Stimulated activated CD4-positive, alpha-beta T cell treated with anti-CD3 and anti-CD28 coated beads, Interleukin-4, amount 100 ng/mL, for 48 hours (primary cell): ENCODE data around the gene KRT72.

Experiments used
- DNase-seq, 2 donors: peaks; one replicate each; pipeline ENCODE4 v3.0.0-alpha.2; 2020; ENCODE audit warnings: low read depth in 2 of 2

KRT72 gene

DNA sequence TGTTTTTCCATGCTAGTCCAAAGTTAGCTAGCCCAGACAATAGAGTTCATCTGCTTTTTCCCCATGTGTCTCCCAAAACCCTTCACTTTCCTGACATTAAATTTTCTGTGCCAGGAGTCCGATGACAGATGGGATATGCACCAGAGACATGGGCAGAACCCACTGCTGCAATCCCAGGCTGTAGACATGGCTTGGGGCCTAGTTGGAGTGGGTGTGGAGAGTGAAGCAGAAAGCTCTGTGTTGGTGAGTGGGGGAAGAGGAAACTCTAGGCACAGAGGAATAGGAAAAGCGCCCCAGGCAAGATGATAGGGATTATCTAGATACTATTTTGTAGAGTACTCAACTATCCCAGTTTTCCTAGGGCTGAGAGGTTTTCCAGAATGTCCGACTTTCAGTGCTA, 22.8 kb downstream of the KRT72 start:
- DNase-seq = no peak

DNA sequence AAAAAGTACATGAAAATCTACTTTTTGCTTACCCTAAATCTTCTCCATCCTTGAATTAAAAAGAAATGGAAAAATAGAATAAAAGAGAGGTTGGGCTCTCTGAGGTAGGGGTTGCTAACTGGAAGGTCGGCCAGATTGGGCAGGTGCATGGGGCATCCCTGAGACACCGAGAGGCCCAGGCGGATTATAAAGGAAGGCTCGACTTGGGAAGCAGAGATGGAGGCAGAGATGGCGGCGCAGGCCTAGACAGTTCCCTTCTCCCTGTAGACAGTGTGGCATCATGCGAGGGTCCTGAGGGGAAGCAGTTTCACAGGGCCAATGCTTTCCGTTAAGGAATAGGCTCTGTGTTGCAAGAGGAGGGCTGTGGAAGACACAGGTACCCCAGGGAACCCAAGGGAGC, 23.9 kb downstream of the KRT72 start:
- no peak for DNase-seq

DNA sequence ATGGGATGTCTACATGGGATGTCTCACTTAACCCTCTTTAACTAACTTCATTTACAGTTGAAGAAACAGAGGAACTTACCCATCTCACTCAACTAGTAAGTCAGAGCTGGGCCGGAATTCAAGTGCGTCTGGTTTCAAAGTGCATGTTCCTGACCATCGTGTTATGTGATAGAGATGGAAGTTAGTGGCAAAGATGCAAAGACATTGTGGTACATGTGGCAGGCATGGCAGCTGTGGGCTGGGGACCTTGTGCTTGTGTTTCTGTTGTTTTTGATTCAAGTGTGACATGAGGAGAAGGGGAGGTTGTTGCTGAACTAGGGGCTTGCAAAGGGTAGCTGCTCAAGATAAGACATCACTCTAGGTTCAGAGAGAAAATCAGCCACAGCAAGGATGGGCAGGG, 25.3 kb downstream of the KRT72 start:
- no peak for DNase-seq

DNA sequence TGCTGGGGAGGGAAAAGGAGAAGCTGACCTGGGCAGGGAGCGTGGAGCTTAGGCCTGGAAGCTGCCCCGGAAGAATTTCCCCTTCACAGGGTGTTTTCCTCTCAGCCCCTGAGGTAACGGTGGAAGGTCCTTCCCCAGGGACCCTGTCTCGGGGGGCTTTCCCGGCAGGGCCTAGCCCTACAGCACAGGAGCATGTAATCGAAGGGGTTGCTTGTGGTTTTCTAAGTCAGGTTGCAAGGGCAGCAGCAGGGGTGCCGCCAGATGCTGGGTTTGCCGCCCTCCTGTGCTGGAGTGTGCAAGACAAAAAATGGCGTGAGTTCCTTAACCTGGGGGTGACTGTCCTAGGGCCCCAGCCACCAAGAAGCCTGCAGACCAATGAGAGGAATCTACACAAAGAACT, 26.0 kb downstream of the KRT72 start:
- DNase-seq = no peak

DNA sequence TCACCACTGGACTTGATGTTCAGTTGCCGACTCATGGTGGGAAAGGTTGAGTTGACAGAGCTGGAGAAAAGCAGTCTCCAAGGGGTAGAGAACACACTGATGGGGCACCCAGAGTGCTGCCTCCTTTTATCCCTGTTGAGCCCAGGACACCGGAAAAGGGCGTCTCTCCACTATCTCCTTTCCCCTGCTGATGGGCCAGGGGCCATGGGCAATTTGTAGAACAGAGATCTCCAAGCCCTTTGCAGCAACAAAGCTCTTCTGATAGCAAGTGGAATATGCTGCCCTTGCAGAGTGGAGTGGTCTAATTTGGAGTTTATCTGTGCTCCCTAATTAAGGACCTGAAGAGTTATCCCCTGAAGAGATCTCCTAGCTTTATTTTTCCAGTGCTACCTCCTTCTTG, 27.5 kb downstream of the KRT72 start, which contains the start of gene KRT74:
Gene KRT74 (minus strand): TSS at position 101 of the 400 bp plus-strand sequence. CDS start 66 bp downstream, at position 35.
- DNase-seq = no peak

DNA sequence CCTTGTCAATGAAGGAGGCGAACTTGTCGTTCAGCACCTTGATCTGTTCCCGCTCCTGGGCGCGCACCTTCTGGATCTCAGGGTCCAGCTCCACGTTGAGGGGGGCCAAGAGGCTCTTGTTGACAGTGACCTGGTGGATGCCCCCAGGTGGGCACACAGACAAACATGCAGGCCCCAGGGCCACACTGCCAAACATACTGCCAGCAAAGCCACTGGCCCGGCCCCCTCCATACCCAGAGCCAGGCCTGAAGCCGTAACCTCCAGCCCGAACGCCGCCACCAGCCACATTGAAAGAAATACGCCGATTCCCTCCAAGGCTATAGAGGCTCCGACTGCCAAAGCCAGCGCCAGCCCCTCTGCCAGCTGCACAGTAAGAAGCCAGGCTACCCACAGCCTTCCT, 28.0 kb downstream of the KRT72 start:
- no peak for DNase-seq

DNA sequence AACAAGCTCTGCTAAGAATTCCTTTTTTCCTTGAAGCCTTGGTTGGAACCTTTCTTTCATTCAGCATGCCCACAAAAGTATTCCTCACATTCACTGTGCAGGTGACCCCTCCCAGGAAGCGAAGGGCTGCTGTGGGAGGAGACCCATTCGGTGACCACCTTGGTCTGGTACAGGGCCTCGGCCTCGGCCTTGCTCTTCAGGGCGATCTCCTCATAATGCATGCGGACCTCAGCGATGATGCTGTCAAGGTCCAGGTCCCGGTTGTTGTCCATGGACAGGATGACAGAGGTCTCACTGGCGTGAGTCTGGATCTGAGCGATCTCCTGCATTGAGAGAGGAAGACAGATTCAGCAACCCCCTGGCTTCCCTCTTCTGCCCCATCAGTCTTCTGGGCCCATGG, 30.8 kb downstream of the KRT72 start:
- DNase-seq = no peak

DNA sequence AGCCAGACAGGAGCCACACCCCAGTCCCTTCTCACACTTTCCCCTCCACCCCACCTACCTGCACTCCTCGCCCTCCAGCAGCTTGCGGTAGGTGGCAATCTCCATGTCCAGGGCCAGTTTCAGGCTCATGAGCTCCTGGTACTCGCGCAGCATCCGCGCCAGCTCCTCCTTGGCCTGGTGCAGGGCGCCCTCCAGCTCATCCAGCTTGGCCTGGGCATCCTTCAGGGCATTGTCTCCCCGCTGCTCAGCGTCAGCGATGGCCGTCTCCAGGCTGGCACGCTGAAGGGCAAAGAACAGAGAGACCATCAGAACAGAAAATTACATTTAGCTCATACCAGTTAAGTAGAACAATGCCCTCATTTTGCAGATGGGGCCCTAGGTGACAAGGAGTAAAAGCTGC, 33.2 kb downstream of the KRT72 start:
- no peak for DNase-seq

DNA sequence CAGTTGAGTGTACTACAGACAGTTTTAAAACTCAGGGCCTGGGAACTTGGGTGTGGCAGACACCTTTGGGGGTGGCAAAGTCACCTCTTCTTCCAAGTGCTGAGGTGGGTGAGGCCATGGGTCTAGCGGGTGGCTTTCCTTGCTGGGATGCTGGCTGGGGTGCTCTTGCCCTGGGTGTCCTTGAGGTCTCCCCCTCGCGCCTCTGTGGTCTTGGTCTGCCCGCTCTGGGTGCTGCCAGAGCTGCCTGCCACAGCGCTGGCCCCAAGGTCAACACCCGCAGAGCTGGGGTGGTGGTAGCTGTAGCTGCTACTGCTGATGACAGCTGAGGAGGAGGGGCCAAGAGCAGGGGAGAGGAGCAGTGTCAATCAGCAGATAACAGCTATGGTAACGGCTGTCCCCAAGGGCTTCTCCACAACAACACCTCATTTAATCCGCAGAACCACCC, 34.4 kb downstream of the KRT72 start:
- DNase-seq = no peak

DNA sequence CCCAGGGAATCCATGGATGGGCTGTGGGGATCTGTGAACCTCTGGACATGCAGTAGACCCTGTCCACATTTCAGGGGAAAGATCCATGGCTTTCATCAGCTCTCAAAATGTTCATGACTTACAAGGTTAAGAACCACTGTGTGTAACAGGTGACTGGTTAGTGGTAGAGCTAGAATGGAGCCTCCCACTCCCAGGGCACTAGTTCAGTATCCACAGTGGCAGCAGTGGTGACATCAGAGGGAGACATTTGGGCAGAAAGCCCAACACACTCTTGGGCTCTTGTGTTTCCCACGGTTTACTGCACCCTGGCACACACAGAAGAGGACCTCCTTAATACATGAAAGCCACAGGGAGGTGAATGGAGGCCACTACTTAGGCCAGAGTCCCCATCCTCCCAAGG, 36.7 kb downstream of the KRT72 start:
- DNase-seq = no peak

DNA sequence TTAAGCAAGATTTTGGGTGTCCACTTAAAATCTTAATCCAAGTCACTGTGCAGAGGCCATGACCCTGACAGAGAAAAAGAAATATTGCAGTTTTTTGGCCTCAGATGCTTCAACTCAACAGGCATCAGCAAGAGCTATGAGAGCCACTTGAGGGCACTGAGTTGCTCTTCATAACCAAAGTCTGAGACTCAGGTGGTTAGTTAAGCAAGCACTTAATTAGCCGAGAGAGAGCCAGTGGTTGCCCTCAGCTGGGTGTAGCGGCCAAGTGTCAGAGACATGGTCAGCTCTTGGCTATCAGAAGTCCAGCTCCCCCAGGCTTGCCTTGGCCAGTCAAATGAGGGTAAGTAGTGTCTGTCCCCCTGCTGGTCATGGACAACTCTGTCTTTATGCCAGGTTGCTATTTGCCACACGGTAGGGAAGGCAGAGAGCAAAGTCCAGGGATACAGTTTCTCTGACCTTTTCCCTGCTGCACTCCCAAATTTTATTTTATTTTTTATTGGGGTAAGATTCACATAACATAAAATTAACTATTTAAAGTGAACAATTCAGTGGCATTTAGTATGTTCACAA, 39.3 kb downstream of the KRT72 start:
- DNase-seq = no peak

DNA sequence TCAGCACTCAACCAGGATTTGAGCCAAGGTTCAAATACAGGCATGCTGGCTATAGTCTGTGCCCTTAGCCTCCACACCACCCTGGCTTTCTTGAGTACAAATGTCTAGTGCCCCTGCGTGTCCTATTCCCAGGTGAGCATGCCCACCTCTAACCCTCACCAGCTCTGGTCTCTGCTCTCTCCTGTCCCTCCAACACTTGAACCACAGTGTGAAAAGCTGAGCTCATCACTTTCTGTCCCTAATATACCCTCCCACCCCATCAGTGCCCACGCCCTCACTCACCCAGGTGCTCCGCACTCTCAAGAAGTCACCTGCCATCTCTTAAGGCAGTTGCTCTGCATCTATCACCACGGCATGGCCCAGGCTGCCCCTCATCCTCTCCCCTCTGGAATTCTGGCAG, 41.3 kb downstream of the KRT72 start:
- DNase-seq = no peak

DNA sequence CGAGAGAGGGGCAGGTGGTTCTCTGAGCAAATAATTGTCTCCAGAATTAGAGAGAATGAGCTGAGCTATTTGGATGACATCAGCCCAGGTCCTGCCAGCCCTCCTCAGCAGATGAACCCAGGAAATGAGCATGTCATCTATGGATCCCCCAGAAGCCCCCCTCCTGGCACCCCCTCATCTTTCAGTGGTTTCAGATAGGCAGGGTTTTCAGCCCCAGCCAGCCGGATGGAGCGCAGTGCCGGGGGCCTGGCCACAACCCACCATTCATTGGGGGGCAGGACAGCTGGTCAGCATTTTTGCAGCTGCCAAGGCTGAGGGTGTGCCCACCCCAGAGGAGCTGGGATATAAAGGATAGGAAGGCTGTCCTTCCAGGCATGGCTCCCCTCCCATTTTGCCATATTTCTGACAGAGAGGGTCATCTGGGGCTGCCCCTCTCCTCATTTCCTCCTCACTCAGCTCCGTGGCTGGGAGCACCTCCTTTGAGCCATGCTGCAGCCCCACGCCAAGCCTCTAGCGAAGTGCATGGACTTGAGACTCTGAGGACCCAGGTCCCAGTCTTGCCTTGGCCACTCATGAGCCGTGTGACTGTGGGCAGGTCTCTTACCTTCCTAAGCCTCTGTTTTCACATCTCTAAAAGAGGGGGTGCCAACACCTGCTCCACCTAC, 42.4 kb downstream of the KRT72 start:
- no peak for DNase-seq

DNA sequence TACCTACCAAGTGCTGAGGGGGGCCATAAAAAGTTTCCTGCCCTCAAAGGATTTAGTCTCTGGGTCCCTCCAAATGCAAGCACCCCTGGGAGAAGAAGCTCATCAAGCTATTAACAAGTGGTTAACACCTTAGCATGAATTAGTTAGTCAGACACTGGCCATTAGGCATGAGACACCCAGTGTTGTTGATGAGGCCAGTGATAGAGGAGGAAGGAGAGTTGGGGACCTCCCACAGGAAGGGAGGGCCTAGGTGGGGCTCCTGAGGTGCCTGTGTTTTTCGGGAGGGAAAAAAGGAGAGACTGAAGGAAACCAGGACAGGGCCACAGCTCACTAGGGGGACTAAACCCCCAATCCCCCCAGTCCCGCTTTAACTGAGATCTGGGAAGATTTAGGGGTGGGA, 43.8 kb downstream of the KRT72 start:
- no peak for DNase-seq

DNA sequence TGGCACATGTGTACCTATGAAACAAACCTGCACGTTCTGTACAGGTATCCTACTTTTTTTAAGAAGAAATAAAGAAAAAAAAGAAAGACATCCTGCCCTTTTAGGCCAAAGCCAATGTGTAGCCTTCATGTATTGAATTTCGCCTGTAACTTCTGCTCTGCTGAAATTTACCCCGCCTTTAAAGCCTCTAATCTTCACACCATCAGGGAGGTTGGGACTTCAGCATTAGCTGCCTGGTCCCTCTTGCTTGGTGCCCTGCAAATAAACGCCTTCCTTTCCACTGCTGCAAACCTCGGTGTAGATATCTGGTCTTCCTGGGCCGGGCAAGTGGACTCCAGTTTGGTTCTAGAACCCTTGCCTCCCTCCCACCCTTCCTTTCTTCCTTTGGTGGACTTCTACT, 45.7 kb downstream of the KRT72 start:
- DNase-seq = no peak

DNA sequence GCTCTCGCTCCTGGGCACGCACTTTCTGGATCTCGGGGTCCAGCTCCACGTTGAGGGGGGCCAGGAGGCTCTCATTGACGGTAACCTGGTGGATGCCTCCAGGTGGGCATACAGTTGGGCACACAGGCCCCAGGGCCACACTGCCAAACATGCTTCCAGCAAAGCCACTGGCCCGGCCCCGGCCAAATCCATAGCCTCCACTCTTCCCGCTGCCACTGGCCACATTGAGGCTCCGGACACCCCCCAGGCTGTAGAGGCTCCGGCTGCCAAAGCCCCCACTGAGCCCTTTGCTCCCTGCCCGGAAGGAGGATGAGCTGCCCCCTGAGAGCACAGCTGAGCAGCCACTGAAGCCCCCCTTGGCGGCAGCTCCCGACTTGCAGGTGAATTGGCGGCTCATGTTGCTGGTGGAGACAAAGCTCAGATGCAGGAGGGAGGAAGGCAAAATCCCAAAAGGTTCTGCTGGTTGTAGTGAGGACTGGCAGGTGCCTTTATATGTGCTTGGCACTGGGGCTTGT, 48.5 kb downstream of the KRT72 start, which contains the start of gene KRT71:
Gene KRT71 (minus strand): TSS at position 465 of the 515 bp plus-strand sequence. CDS start 68 bp downstream, at position 397.
- no peak for DNase-seq

DNA sequence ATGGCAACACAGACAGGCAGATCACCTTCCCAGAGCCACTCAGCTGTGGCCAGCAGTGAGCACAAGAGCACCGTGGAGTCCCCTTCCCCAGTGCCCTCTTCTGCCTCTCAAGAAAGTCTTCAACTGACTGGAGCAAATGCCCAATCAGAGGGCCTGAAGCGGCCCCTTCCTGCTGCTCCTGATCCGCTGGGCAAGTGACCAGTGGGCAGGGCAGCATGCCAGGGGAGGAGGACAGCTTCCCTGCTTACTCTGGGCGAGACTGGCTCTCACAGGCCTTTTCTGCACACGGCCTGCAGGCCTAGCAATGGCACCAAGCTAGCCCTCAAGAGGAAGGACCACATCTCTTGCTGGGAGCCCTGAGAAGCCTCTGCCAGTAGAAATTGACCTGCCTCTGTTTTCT, 49.2 kb downstream of the KRT72 start:
- DNase-seq = no peak

DNA sequence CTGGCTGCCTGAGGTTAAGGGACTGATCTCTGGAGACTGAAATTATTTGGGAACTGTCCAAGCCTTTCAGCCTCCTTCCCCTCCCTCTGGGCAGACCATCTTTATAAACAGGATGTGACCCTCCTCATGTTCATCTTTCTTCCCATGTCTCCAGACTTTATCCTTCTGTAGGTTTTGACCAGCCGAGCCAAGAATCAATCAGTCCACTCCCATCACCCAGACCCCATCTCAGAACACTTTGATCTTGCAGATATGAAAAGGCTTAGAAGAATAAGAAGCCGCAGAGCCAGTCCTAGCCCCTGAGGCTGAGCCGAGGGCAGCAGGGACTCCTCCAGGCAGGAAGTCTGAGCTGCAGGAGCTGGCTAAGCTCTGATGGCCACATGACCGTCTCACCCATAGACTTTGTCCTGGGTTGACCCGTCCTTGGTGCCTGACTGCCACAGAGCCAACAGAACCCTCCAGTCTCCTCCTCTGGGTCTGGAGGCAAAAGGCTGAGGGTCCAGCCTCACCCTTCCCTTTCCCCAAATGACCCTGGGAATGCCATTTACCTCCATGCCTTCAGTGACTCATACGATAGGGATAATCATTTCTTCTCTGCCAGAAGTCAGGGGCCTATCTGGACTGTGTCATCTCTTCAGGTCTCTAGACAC, 49.9 kb downstream of the KRT72 start:
- DNase-seq = no peak

DNA sequence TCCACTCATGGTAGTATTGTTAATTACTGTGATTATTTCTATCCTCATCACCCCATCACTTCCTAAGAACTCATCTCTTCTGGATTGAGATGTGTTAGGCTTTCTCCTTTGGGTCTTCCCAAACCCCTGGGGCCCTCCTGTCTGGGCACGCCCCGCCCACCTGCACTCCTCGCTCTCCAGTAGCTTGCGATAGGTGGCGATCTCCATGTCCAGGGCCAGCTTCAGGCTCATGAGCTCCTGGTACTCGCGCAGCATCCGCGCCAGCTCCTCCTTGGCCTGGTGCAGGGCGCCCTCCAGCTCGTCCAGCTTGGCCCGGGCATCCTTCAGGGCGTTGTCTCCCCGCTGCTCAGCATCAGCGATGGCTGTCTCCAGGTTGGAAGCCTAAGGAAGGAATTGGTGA, 55.1 kb downstream of the KRT72 start:
- no peak for DNase-seq

DNA sequence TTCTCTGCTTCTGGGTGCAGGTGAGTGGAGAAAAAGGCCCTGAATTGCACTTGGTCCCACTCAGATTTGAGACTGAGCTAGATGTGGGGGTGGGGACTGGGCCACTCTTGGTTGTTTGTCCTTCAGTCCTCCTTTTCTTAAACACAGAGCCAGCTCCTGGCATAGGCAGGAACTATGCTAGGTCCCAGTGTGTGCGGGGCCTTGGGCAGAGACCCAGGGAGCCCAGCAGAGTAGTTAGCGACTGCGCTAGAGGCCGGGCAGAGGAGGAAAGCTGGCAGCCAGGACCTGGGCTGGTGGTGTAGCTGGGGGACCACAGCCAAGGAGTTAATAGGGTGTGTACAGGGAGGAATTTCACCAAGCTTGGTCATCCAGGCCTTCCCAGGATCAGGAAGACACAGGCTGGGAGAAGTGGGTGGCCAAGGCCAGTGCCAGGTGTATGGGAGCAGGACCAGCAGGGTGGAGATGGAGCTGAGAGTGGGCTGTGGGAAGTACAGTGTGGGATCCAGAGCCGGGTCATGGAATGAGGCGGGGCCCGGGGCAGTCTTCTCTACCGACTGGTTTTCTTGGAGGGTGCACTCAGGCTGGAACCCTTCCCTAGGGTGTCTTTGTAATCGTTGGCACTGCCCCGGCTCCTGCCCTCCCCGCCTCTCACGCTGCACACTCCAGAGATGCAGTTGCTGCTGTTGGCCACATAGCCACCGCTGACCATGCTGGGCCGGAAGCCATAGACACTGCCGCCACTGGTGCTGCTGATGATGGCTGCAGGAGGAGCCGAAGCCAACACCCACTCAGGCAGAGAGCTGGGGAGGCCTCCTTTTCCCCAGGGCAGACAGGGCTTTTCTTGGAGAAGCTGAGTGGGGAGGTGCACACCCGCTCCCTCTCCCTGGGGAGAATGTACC, 57.0 kb downstream of the KRT72 start:
- no peak for DNase-seq

DNA sequence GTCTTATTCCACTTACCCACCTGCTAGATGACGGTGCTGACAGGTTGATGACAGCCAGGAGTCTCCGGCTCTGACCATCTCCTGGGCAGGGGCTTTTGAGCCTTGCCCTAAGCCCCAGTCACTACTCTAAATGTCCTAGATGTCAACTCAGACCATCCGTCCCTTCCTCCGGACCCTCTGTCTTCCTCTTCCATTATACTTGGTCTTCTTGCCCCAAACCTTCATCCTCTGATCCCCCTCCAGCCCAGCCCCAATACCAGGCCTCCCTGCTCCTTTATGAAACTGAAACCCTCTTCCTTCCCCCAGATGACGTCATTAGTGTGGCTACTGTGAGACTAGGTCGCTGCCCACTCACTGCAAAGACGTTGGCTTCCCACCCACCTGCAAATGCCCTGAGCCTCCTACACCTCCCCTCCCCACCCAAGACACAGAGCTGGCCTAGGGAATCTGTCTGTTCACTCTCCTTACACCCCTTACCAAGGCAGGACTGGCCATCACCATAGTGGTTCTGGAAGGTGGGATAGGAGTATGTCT, 58.4 kb downstream of the KRT72 start:
- no peak for DNase-seq

DNA sequence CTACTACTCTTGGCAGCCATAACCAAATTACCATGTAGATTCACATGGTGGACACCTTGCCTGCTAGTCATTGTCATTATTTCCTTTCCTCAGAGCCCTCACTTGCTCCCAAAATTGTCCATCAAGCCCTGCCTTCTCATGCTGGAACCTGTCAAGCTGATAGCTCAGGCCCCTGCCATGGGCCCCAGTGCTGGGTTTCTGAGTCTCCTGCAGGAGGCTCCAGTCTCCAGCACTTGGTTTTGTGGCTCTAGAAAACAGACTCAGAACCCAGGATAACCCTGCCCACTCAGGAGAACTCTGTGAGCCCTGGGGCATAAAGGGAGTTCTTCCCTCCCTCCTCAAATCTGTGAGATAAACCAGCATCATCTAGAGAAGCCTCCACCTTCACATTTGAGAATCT, 59.1 kb downstream of the KRT72 start:
- no peak for DNase-seq
